GM19328 (cell line): ENCODE measurements around the gene ELP5.
A peak's percentile ranks its signal among the peaks of the same experiment; 100 is the strongest.

Source experiments
- ATAC-seq: cut with Tn5 transposase; IDR thresholded peaks from one replicate; pipeline ENCODE4 v1.9.1; 2021; ENCODE audit warnings: mild to moderate bottlenecking, moderate library complexity; ENCODE audit not compliant: unreplicated experiment

ELP5 gene

GRCh38 chr17:7282752-7283321 is 30.8 kb downstream of the ELP5 start:
- ATAC-seq = no peak

- no peak for ATAC-seq
Measured at GRCh38 chr17:7283471-7284216, 31.6 kb downstream of the ELP5 start.

- no peak for ATAC-seq
Measured at GRCh38 chr17:7284911-7285310, 32.9 kb downstream of the ELP5 start.

- ATAC-seq = no peak
Measured at GRCh38 chr17:7285679-7286078, 33.7 kb downstream of the ELP5 start.

- ATAC-seq = no peak
Measured at GRCh38 chr17:7289256-7290032, 37.4 kb downstream of the ELP5 start.

GRCh38 chr17:7290166-7290565 is 38.2 kb downstream of the ELP5 start:
- ATAC-seq = no peak

GRCh38 chr17:7290685-7291084 is 38.7 kb downstream of the ELP5 start:
- no peak for ATAC-seq

GRCh38 chr17:7292194-7292593 is 40.2 kb downstream of the ELP5 start:
- ATAC-seq = no peak

- no peak for ATAC-seq
Measured at GRCh38 chr17:7292729-7293128, 40.7 kb downstream of the ELP5 start.

GRCh38 chr17:7293159-7293558 is 41.1 kb downstream of the ELP5 start:
- no peak for ATAC-seq

- no peak for ATAC-seq
Measured at GRCh38 chr17:7293816-7294613, 42.0 kb downstream of the ELP5 start.

- ATAC-seq = no peak
Measured at GRCh38 chr17:7294614-7295153, 42.7 kb downstream of the ELP5 start, which contains the start of gene YBX2. Gene YBX2 (minus strand): TSS chr17:7294639. CDS start chr17:7294500, 139 bp downstream.

GRCh38 chr17:7295230-7296180 is 43.5 kb downstream of the ELP5 start:
- no peak for ATAC-seq

GRCh38 chr17:7296189-7296861 is 44.3 kb downstream of the ELP5 start:
- ATAC-seq = no peak

GRCh38 chr17:7304179-7304578 is 52.2 kb downstream of the ELP5 start:
- no peak for ATAC-seq

GRCh38 chr17:7306911-7307685 is 55.1 kb downstream of the ELP5 start, which contains the start of gene EIF5A:
Gene EIF5A (plus strand): TSS chr17:7307628. CDS start chr17:7309636, 2,008 bp downstream.
- peak; percentile 72 for ATAC-seq

- no peak for ATAC-seq
Measured at GRCh38 chr17:7307686-7308624, 55.9 kb downstream of the ELP5 start.
